Measurements from ENCODE around the gene CFAP61. TPM values are rescaled to one million over a fixed set of nuclear protein-coding genes. Genes with fewer than 3 reads are reported as not detected.

CFAP61 gene
- total and polyA plus RNA-seq, 2 experiments from 2014 or later: 0.21 TPM; not detected in 1

- H3K4me2 ChIP-seq: no peak overlapping the region
- no peak overlapping the region for H3K27ac ChIP-seq (ENCODE audit: low read depth)
- Mint-ChIP-seq H3K27ac (no peak overlapping the region), H3K4me3 (no peak overlapping the region), H3K36me3 (ENCODE audit: low read depth) (no peaks in the 10 kb centered on the region), H3K9me3 (no peaks in the 10 kb centered on the region), H3K27me3 (ENCODE audit: insufficient read depth, low read depth, poor library complexity) (peaks cover 2% of the 10 kb centered on the region), H3K4me1 (peaks cover 38% of the 10 kb centered on the region)
- no peaks in the 10 kb centered on the region for H3K79me2 ChIP-seq (replicated peaks; ENCODE audit: insufficient read depth)
- no peaks in the 10 kb centered on the region for H3K9me2 ChIP-seq (ENCODE audit: insufficient read depth)
- ATAC-seq (no peak), DNase-seq (ENCODE audit: low spot score) (no peak)
- H3K4me1 ChIP-seq (ENCODE audit: insufficient read depth): peaks cover 10% of the 10 kb centered on the region
- H4K20me1 ChIP-seq (replicated peaks; ENCODE audit: insufficient read depth): no peaks in the 10 kb centered on the region
- H2AFZ ChIP-seq: peak overlapping the region; percentile 43; the same call in 1 of the 2 replicates
- no peaks in the 10 kb centered on the region for H3K27me3 ChIP-seq (ENCODE audit: insufficient read depth)
- no peaks in the 10 kb centered on the region for H3F3A ChIP-seq (replicated peaks; ENCODE audit: low read depth)
- TF ChIP-seq STAT1 (IDR thresholded peaks at IDR 0.05; ENCODE audit: unreplicated experiment): no peak
- no peak for TF ChIP-seq ETS1 (IDR thresholded peaks at IDR 0.05)
- no peak overlapping the region for H3K4me3 ChIP-seq
- H3K36me3 ChIP-seq (ENCODE audit: insufficient read depth): no peaks in the 10 kb centered on the region
Observed at GRCh38 chr20:20209684-20210083, 157.4 kb downstream of the CFAP61 start.

- Histone ChIP-seq H3K4me1 (ENCODE audit: insufficient read depth) (peaks cover 10% of the 10 kb centered on the region), H3K36me3 (ENCODE audit: insufficient read depth) (no peaks in the 10 kb centered on the region), H3K4me2 (no peak overlapping the region), H3K4me3 (no peak overlapping the region), H3K27me3 (ENCODE audit: insufficient read depth) (no peaks in the 10 kb centered on the region), H3K79me2 (replicated peaks; ENCODE audit: insufficient read depth) (no peaks in the 10 kb centered on the region), H3F3A (replicated peaks; ENCODE audit: low read depth) (no peaks in the 10 kb centered on the region), H3K27ac (ENCODE audit: low read depth) (no peak overlapping the region), H2AFZ (peak overlapping the region; percentile 43; the same call in 1 of the 2 replicates), H4K20me1 (replicated peaks; ENCODE audit: insufficient read depth) (no peaks in the 10 kb centered on the region), H3K9me2 (ENCODE audit: insufficient read depth) (no peaks in the 10 kb centered on the region)
- Mint-ChIP-seq H3K36me3 (ENCODE audit: low read depth) (no peaks in the 10 kb centered on the region), H3K4me1 (peaks cover 40% of the 10 kb centered on the region), H3K4me3 (no peak overlapping the region), H3K27me3 (ENCODE audit: insufficient read depth, low read depth, poor library complexity) (peaks cover 2% of the 10 kb centered on the region), H3K27ac (no peak overlapping the region), H3K9me3 (no peaks in the 10 kb centered on the region)
- DNase-seq (ENCODE audit: low spot score): no peak
- ATAC-seq: no peak
- TF ChIP-seq ZNF462 (CRISPR knock-in tag; IDR thresholded peaks at IDR 0.05): no peak
- no peak for TF ChIP-seq POLR2AphosphoS5 (IDR thresholded peaks at IDR 0.05; ENCODE audit: low read depth)
- TF ChIP-seq EZH2phosphoT487 (IDR thresholded peaks at IDR 0.05; ENCODE audit: unreplicated experiment): no peak
- no peak for TF ChIP-seq ZNF331 (CRISPR knock-in tag; IDR thresholded peaks at IDR 0.05; ENCODE audit: low read depth)
- TF ChIP-seq CREB1 (CRISPR knock-in tag; IDR thresholded peaks at IDR 0.05; ENCODE audit: low read depth): no peak
- TF ChIP-seq EZH2 (IDR thresholded peaks at IDR 0.05; ENCODE audit: low read depth, unreplicated experiment): no peak
- TF ChIP-seq STAT1 (IDR thresholded peaks at IDR 0.05; ENCODE audit: unreplicated experiment): no peak
- no peak for TF ChIP-seq NANOG (IDR thresholded peaks at IDR 0.05; ENCODE audit: borderline replicate concordance)
- TF ChIP-seq JUNB (IDR thresholded peaks at IDR 0.05; ENCODE audit: unreplicated experiment): no peak
- TF ChIP-seq ETS1 (IDR thresholded peaks at IDR 0.05): no peak
Observed at GRCh38 chr20:20210327-20210726, 158.0 kb downstream of the CFAP61 start.

All from GM23338 (cell line).